GM21786 (cell line): ENCODE data around the gene TGFB1I1.
A peak's percentile ranks its signal among the peaks of the same experiment; 100 is the strongest.
"Not testable (repeated sequence)": the region's sequence is repeated elsewhere in the genome, so short reads cannot be mapped to it uniquely, and the experiment has no call there.

ENCODE experiments used
- ATAC-seq: cut with Tn5 transposase; IDR thresholded peaks from one replicate; pipeline ENCODE4 v1.9.1; 2021; ENCODE audit not compliant: unreplicated experiment

TGFB1I1 gene

DNA sequence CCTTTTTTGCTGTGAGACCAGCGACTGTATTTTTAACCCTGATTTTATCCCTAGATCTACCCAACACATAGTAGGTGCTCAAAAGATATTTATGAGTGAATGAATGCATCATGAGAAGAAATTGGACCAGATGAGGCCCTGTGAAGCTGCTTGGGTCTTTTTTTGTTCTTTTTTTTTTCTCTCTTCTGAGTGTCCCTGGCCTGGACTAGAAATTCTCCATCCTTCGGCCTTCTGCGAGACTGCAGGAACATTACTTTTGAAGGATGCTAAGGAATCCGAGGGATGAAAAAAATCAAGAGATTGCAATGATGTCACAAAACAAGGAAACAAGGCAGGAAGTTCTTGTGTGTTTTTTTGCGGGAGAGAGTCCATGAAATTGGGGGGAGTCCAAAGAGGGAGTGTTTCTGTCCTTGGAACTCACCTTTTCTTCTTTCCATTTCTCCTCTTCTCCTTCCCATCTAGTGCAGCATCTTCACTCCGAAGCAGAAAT, 36.8 kb downstream of the TGFB1I1 start:
- peak; percentile 13 for ATAC-seq

DNA sequence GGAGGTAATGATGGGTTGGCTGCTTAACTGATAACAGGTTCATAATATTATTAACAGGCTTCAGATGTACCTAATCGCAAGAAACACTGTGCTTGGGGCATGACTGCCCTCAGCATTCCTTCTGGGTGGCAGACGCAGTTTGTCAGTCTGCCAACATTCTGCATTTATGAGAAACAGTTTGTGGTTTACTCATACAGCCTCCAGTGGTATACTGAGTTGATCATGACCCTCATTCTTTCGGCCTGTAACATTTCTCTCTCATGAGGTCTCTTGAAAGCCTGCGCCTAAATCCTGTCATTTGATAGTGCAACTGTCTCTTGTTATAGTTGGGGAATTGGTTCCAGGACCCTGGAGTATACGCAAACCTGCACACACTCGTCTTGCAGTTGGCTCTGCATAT, 41.2 kb downstream of the TGFB1I1 start:
- ATAC-seq: no peak

DNA sequence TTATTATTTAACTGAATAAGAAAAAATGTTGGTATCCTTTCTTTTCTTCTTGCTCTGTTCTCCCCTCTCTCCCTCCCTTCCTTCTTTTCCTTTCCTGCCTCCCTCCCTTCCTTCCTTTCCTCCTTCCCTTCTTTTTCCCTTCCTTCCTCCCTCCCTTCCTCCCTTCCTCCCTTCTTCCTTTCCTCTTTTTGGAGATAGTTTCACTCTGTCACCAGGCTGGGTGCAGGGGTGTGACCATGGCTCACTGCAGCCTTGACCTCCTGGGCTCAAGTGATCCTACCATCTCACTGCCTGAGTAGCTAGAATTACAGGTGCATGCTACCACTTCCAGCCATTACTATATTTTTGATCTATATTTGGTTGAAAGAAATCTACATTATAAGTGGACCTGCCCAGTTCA, 41.9 kb downstream of the TGFB1I1 start:
- no peak for ATAC-seq

DNA sequence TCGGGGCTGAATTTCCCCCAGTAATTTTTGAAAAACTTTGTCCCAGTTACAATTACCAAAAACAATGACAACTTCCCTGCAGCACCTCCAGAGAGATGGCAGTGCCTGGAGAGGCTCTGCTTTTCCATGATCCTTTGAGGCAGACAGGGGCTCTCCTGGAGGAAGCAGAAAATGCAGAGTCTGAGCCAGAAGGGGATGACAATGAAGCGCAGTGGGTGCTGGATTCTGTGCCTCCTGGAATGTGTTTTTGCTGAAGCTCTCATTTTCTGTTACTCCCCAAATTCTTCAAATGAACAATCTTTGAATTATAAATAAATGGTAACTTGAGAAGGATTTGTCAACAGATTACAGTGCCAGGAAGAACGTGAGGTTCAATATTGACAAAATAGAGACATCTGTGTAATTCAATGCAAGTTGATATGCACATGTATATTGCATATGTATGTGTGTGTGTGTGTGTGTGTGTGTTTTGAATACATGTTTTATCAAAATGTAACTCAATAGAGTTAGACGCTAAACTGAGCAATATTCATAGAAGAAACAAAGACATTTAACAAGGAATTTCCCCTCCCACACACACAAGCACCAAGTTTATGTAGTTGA, 45.9 kb downstream of the TGFB1I1 start:
- no peak for ATAC-seq

DNA sequence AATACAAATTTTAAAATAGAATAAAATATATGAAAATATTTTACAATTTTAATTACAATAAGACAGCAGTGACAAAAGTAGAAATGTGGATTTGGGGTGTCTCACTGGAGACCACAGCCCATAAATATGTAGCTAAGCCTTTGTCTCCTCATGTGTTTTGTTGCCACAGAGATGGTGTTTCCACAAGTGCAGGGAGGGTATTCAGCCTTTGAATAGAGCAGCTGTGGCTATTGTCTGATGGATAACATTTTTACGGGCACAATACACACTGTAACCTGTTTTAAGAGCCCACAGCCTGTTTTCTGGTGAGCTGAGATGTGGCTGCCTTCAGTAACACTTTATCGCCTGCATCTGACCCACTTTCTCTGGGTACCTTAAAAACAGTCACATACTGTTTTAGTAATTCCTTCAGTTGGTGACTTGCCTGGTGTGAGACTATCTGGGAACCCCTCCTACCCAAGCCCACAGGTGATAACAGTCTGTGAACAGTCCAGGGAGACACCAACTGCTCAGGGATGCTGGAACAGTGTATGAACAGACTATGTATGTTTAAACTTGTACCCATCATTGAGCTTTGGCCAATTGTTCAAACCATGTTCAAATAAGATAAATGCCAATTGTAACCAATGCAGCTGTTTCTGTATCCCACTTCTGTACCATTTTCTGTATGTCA, 47.9 kb downstream of the TGFB1I1 start:
- no peak for ATAC-seq

DNA sequence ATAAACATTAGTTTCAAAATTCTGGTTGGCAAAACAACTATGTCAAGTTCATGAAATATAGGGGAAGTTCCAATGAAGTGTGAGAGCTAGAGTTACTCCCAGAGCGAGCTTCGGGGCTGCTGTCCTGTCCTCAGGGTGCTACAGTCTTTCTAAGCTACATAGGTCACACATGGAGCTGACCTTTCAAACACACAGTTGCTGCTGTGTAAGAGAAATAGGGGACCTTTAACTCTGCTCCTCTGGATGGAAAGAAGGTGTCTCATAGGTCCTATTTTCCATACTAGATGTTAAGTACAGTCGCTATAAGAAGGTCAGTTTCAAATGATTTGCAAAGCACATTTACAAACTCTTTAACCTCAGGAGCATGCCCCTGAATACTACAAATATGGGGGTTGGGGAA, 49.4 kb downstream of the TGFB1I1 start:
- no peak for ATAC-seq

DNA sequence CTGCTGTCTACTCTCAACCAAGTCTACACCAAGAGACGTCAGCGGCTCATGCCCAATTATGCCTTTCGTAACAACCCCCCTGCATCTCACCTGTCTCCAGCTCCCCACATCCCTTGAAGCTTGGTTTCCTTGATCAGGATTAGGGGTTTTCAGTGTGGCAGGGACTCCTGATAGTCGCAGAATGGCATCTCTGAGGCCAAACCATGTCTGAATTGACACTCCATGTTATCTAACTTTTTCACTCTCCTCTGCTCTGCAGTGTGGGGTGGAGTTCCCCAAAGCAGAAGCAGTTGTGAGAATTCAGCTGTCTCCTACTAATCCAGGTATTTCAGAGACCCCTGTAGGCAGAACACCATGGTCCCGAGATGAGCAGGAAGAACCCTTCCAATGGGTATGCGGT, 50.1 kb downstream of the TGFB1I1 start:
- ATAC-seq: no peak

DNA sequence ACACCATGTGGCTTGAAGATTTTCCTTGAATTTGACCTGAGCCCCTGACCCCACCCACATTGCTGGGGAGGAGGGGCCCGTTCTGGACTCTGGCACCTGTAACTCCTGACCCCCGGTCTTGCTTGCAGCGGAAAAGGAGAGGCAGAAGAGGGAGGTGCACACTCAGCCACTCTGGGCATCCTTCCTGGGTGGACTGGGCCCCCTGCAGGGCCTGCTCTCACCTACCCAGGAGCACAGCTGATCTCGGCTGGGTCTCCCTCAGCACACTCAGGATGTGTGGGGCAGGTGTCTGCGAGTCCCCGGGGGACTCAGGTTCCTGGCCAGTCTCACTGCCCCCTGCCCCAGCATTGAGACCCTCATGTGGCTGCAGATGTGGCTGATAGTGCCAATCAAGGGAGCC, 51.8 kb downstream of the TGFB1I1 start:
- not testable (repeated sequence) for ATAC-seq

DNA sequence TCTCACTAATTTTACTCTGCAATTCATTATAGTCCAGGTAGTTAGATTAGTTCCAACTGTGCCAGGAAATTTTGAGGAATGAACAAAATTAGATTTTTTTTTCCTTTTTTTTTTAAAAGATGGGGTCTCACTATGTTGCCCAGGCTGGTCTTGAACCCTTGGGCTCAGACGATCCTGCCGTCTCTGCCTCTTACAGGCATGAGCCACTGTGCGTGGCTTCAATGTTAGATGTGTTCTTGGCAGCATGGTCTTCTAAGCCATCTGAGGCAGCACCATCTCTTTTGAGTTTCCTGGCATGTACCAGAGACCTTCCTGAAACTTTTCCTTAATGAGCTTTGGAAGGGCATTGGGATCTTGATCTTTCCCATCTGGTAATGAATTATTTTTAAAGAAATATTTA, 53.2 kb downstream of the TGFB1I1 start:
- ATAC-seq: no peak
